ENCODE results near the gene FICD. TPM values are rescaled to one million over a fixed set of nuclear protein-coding genes. Genes with fewer than 3 reads are reported as not detected.

Gene FICD
- total and polyA plus RNA-seq, 2 of the 13 experiments (the other 11 are each of a cell fraction or from before 2014, with no cell fraction given) = 0.99 to 3.0 TPM

DNA sequence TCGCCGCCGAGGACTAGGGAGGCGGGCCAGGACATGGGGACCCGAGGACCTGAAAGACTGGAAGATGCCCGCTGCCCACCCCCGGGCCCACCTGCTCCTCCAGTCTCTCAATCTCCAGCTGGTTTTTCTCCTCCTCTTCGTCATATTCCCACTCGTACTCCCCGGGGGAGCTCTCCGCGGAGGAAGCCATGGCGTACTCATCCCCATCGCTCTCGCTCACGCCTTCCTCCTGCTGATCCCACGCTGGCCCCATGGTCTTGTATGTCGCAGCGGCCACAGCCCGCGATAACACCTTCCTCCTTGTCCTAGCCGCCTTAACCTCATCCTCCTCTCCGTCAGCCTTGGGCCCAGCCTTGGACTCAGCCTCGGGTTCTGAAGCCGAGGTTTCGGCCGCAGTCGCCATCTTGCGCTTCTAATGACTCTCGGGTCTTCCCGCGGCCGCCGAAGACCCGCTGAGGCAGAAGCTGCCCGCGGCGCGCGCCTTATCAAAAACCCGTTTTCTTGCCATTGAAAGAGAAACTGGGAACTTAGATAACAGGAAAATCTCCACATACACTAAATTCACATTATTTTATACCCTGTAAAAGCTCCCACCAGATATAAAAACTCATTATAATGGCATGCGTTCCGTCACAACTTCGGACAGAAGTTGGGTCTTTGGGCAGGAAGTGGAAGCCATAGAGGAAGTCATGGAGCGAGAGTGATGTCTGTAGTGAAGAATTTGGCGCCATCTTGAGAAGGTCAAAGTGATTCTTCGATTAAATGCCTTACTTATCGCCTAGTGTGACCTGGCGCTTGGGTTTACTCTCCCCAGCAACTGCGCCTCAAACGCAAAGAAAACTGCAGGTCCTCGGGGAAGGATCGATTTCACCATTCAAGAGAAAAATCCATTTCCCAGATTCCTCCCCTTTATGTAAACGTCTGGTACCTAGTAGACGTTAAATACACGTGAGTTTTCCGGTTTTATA, 46.0 kb downstream of the FICD start, which contains the start of gene SART3 (continued):
- TF ChIP-seq, protein P1, sequence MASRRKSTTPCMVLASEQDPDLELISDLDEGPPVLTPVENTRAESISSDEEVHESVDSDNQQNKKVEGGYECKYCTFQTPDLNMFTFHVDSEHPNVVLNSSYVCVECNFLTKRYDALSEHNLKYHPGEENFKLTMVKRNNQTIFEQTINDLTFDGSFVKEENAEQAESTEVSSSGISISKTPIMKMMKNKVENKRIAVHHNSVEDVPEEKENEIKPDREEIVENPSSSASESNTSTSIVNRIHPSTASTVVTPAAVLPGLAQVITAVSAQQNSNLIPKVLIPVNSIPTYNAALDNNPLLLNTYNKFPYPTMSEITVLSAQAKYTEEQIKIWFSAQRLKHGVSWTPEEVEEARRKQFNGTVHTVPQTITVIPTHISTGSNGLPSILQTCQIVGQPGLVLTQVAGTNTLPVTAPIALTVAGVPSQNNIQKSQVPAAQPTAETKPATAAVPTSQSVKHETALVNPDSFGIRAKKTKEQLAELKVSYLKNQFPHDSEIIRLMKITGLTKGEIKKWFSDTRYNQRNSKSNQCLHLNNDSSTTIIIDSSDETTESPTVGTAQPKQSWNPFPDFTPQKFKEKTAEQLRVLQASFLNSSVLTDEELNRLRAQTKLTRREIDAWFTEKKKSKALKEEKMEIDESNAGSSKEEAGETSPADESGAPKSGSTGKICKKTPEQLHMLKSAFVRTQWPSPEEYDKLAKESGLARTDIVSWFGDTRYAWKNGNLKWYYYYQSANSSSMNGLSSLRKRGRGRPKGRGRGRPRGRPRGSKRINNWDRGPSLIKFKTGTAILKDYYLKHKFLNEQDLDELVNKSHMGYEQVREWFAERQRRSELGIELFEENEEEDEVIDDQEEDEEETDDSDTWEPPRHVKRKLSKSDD (CRISPR knock-in tag; IDR thresholded peaks at IDR 0.05; ENCODE audit: low read depth) = no peak
- TF ChIP-seq ZNF335 (CRISPR knock-in tag; IDR thresholded peaks at IDR 0.05) (peak; percentile 100), CEBPG (CRISPR knock-in tag; IDR thresholded peaks at IDR 0.05) (no peak), GATA4 (IDR thresholded peaks at IDR 0.05; ENCODE audit: borderline replicate concordance, low read depth) (no peak), SMC3 (IDR thresholded peaks at IDR 0.05; ENCODE audit: low read length) (no peak), MTF2 (CRISPR knock-in tag; IDR thresholded peaks at IDR 0.05; ENCODE audit: borderline replicate concordance) (no peak; the same call in 1 of the 2 replicates), TARDBP (CRISPR knock-in tag; IDR thresholded peaks at IDR 0.05) (peak; percentile 52; the same call in 1 of the 2 replicates), CBX5 (CRISPR knock-in tag; IDR thresholded peaks at IDR 0.05; ENCODE audit: borderline replicate concordance) (no peak), ZNF256 (CRISPR knock-in tag; conservative IDR thresholded peaks at IDR 0.05) (no peak), CC2D1A (CRISPR knock-in tag; IDR thresholded peaks at IDR 0.05) (no peak), ZFP62 (CRISPR knock-in tag; IDR thresholded peaks at IDR 0.05) (no peak), RAD21 (CRISPR knock-in tag; IDR thresholded peaks at IDR 0.05) (no peak)
- TF ChIP-seq, protein P2, sequence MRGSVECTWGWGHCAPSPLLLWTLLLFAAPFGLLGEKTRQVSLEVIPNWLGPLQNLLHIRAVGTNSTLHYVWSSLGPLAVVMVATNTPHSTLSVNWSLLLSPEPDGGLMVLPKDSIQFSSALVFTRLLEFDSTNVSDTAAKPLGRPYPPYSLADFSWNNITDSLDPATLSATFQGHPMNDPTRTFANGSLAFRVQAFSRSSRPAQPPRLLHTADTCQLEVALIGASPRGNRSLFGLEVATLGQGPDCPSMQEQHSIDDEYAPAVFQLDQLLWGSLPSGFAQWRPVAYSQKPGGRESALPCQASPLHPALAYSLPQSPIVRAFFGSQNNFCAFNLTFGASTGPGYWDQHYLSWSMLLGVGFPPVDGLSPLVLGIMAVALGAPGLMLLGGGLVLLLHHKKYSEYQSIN (CRISPR knock-in tag; IDR thresholded peaks at IDR 0.05; ENCODE audit: borderline replicate concordance) = no peak
- TF ChIP-seq, protein P3, sequence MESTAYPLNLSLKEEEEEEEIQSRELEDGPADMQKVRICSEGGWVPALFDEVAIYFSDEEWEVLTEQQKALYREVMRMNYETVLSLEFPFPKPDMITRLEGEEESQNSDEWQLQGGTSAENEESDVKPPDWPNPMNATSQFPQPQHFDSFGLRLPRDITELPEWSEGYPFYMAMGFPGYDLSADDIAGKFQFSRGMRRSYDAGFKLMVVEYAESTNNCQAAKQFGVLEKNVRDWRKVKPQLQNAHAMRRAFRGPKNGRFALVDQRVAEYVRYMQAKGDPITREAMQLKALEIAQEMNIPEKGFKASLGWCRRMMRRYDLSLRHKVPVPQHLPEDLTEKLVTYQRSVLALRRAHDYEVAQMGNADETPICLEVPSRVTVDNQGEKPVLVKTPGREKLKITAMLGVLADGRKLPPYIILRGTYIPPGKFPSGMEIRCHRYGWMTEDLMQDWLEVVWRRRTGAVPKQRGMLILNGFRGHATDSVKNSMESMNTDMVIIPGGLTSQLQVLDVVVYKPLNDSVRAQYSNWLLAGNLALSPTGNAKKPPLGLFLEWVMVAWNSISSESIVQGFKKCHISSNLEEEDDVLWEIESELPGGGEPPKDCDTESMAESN (CRISPR knock-in tag; conservative IDR thresholded peaks at IDR 0.05) = no peak; the same call in 1 of the 2 replicates
- TF ChIP-seq, protein P4, sequence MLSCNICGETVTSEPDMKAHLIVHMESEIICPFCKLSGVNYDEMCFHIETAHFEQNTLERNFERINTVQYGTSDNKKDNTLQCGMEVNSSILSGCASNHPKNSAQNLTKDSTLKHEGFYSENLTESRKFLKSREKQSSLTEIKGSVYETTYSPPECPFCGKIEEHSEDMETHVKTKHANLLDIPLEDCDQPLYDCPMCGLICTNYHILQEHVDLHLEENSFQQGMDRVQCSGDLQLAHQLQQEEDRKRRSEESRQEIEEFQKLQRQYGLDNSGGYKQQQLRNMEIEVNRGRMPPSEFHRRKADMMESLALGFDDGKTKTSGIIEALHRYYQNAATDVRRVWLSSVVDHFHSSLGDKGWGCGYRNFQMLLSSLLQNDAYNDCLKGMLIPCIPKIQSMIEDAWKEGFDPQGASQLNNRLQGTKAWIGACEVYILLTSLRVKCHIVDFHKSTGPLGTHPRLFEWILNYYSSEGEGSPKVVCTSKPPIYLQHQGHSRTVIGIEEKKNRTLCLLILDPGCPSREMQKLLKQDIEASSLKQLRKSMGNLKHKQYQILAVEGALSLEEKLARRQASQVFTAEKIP (CRISPR knock-in tag; IDR thresholded peaks at IDR 0.05; ENCODE audit: borderline replicate concordance) = no peak
- TF ChIP-seq, protein P5, sequence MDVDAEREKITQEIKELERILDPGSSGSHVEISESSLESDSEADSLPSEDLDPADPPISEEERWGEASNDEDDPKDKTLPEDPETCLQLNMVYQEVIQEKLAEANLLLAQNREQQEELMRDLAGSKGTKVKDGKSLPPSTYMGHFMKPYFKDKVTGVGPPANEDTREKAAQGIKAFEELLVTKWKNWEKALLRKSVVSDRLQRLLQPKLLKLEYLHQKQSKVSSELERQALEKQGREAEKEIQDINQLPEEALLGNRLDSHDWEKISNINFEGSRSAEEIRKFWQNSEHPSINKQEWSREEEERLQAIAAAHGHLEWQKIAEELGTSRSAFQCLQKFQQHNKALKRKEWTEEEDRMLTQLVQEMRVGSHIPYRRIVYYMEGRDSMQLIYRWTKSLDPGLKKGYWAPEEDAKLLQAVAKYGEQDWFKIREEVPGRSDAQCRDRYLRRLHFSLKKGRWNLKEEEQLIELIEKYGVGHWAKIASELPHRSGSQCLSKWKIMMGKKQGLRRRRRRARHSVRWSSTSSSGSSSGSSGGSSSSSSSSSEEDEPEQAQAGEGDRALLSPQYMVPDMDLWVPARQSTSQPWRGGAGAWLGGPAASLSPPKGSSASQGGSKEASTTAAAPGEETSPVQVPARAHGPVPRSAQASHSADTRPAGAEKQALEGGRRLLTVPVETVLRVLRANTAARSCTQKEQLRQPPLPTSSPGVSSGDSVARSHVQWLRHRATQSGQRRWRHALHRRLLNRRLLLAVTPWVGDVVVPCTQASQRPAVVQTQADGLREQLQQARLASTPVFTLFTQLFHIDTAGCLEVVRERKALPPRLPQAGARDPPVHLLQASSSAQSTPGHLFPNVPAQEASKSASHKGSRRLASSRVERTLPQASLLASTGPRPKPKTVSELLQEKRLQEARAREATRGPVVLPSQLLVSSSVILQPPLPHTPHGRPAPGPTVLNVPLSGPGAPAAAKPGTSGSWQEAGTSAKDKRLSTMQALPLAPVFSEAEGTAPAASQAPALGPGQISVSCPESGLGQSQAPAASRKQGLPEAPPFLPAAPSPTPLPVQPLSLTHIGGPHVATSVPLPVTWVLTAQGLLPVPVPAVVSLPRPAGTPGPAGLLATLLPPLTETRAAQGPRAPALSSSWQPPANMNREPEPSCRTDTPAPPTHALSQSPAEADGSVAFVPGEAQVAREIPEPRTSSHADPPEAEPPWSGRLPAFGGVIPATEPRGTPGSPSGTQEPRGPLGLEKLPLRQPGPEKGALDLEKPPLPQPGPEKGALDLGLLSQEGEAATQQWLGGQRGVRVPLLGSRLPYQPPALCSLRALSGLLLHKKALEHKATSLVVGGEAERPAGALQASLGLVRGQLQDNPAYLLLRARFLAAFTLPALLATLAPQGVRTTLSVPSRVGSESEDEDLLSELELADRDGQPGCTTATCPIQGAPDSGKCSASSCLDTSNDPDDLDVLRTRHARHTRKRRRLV (CRISPR knock-in tag; IDR thresholded peaks at IDR 0.05) = no peak

Data from HepG2 (cell line).